SHP77 (cell line): Measurements from ENCODE around the gene MBD4.
A peak's percentile ranks its signal among the peaks of the same experiment; 100 is the strongest.
"Not testable (repeated sequence)": the region's sequence is repeated elsewhere in the genome, so short reads cannot be mapped to it uniquely, and the experiment has no call there.

Source experiments
- DNase-seq, 2 experiments: peaks; one replicate each; lab custom pipeline; 2025; lab: John Stamatoyannopoulos, UW

Gene MBD4

GRCh38 chr3:129439817-129440617, at the start of gene MBD4, which contains the start of gene IFT122:
Gene MBD4, minus strand, starts transcription at chr3:129439948. Its CDS starts 115 bp downstream, at chr3:129439833.
Gene IFT122, plus strand, starts transcription at chr3:129440224. Its CDS starts 107 bp downstream, at chr3:129440331.
- peak; percentile 98 to 99 for DNase-seq

DNA sequence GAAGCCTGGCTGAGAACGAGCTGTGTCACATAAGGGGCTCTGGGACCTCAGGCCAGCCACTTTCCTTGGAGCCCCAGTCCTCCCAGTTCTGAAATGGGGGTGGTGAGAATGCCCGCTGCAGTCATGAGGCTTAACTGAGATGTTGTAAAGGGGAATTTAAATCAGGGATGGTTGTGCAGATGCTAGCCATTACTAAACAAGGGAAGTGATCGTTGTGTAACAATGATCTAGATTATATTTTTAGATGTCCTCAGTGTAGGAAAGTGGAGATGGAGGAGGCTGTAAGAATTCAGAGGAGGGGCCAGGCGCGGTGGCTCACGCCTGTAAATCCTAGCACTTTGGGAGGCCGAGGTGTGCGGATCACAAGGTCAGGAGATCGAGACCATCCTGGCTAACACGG, 49.5 kb upstream of the MBD4 start:
- not testable (repeated sequence) for DNase-seq

GRCh38 chr3:129487868-129488335, 48.2 kb upstream of the MBD4 start:
- not testable (repeated sequence) for DNase-seq

- DNase-seq: no peak
These were observed 47.6 kb upstream of the MBD4 start for GRCh38 chr3:129487183-129487867.

GRCh38 chr3:129486664-129487035, 46.9 kb upstream of the MBD4 start:
- DNase-seq: no peak

DNA sequence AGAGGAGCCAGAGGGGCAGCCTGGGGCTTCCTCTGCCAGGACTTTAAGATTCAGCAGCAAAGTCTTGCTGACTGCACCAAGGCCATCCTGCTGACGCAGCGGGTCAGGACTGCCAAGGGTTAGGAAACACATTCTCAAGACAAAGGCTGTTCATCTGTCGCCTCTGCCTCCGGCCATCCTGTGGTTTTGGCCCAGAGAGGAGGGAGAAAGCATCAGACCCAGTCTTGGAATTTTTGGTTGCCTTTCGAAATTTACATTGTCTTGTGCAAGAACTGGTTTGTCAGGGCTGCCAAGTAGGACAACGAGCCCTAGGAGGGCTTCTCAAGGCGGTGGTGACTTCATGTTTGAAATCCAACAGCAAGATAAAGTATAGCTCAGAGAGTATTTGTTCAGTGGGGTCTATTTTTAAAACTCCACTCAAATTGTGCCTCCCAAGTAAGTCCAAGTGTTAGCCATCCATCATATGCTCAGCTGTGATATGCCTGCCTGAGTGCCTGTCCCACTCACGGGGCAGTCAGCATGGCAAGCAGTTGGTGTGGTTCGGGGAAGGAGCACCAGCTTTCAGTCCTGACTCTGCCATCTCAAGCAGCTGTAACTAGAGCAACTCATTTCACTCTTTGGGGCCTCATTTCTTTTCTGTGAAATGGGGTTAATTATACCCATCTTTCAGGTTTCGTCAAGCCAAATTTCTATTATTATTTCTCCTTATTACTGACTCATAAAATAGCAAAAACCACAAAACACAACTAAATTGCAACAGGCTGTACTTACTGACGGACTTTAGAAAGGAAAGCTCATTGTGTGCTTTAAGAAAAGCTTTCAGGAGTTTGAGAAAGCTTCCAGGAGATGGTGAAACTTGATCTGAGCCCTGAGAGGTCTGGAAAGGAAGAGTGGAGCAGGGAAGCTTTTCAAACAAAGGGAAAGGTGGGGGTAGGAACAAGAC, 46.2 kb upstream of the MBD4 start:
- no peak for DNase-seq

DNA sequence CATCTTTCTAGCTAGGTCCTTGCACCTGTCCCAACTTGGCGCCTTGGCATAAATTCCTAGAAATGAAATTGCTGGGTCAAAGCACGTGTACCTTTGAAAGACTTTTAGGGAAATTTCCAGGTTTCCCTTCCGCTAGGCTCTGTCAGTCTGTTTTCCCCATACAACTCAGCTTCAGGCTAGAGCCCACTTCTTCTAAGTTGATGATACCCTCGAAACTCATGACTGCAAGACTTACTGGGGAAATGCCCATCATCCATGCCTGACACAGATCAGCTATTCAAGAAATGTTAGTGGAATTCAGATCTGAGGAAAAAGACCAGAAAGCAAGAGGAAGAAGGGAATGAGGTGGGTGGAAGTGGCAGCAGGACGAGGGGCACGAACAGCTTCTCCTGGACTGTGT, 45.4 kb upstream of the MBD4 start:
- not testable (repeated sequence) for DNase-seq

- DNase-seq: no peak
These were observed 44.1 kb upstream of the MBD4 start for GRCh38 chr3:129483870-129484269.

GRCh38 chr3:129482721-129483120, 43.0 kb upstream of the MBD4 start:
- peak in 1 of 2 experiments; percentile 33 for DNase-seq

GRCh38 chr3:129481766-129482332, 42.1 kb upstream of the MBD4 start:
- DNase-seq: no peak

DNA sequence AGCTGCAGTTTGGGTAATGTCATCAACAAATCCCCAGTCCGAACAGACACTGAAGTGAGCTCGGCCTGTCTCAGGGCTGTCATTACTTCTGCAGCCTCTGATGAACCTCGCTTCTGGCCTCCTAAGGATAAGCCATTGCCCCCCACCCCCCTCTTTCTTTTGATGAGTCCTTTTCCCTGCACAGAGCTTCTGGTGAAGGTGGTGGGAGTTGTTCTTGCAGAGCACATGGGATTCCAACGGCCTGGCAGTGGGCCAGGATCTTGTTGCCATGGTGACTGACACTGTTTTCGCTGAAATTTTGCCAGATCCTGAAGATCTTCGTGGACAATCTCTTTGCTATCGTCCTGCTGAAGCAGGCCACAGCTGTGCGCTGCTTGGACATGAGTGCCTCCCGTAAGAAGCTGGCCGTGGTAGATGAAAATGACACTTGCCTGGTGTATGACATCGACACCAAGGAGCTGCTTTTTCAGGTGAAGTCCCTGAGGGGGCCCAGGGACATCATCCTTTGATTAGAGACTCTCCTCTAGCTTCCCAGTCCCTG, 41.5 kb upstream of the MBD4 start:
- DNase-seq: not testable (repeated sequence)

DNA sequence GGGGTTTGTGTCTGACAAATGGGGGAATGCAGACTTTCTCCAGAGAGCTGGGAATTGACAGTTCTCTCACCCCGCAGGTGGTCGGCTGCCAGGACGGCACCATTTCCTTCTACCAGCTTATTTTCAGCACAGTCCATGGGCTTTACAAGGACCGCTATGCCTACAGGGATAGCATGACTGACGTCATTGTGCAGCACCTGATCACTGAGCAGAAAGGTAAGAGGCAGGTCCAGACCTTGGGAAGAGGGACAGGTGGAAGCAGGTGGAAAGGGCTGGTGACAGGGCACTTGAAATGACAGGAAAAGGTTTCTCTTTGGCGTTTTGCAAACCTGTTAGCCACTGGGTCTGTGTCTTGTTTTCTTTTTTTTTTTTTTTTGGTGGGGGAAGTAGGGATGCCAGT, 36.8 kb upstream of the MBD4 start:
- no peak for DNase-seq

DNA sequence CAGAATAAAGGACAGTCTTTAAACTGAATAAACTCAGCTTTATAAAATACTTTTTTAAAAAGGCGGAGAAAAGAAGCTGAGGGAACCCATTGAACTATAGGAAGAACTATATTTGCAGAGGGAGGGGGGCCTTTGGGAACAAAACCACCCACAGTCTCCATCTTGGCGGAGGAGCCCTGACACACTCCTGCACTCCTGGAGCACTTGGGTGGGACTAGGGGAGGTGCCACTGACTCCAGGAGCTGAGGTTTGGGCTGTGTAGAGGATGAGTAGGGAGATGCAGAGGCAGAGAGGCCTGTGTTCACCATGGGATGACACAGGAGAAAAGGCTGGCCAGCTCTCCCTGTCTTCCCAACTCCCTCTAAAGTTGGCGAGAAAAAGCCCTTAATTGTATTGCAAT, 36.1 kb upstream of the MBD4 start:
- DNase-seq: no peak

DNA sequence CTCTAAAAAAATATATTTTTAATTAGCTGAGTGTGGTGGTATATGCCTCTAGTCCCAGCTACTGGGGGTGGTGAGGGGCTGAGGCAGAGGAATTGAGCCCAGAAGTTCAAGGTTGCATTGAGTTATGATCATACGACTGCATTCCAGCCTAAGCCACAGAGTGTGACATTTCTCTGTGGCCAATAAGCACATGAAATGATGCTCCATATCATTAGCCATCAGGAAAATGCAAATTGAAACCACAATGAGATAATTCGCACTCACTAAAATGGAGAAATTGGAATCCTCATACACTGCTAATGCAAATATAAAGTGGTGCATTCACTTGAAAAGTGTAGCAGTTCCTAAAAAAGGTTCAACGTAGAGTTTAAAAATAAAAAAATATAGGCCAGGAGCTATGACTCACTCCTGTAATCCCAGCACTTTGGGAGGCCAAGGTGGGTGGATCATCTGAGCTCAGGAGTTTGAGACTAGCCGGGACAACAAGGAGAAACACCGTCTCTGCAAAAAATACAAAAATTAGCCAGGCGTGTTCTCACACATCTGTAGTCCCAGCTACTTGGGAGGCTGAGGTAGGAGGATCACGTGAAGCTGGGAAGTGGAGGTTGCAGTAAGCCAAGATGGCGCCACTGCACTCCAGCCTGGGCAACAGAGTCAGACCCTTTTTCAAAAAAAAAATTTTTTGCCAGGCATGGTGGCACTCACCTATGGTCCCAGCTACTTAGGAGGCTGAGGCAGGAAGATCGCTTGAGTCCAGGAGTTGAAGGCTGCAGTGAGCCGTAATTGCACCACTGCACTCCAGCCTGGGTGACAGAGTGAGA, 35.4 kb upstream of the MBD4 start:
- no peak for DNase-seq

- no peak for DNase-seq
These were observed 34.0 kb upstream of the MBD4 start for GRCh38 chr3:129473769-129474152.

DNA sequence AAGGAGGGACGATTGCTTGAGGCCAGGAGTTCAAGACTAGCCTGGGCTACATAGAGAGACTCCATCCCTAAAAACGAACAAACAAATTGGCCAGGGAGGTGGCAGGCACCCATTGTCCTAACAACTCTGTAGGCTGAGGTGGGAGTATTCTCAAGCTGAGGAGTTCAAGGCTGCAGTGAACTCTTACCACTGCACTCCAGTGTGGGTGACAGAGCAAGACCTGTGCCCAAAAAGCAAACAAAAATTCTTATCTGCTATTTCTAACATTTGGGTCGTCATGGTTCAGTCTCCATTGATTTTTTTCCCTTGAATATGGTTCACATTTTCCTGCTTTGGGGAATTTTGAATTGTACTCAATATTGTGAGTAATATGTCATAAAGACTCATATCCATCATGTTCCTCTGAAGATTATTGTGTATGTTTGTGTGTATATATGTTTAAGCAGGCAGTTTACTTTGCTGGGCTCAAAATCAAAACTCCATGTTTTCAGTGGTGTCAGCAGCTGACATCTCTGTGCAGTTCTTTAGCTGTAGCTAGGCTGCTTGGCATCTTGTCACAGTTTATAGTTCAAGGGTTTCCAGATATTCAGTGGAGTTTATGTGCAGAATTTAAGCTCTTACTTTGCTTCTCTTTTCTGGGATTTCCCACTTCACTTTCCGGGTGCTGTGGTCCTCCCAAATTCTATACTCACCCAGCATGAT, 33.5 kb upstream of the MBD4 start:
- no peak for DNase-seq

DNA sequence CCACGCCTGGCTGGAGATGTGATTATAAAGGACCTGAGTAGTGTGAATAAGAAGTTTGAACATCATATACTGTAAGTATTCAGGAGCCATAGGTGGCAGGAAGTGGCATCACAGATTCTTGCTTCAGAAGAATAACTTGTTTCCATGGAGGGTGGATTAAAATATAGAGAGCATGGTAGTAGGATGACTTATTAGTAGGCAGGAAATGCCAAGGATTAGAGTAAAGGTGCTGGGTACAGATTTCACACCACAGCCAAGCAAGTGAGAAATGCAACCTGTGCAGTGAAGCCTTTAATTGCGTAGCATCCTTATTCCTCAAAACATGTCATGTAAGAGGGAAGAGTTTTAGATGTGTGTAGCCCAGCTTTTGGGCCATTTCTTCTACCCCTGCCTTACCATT, 31.1 kb upstream of the MBD4 start:
- no peak for DNase-seq

GRCh38 chr3:129469026-129469425, 29.3 kb upstream of the MBD4 start:
- no peak for DNase-seq

DNA sequence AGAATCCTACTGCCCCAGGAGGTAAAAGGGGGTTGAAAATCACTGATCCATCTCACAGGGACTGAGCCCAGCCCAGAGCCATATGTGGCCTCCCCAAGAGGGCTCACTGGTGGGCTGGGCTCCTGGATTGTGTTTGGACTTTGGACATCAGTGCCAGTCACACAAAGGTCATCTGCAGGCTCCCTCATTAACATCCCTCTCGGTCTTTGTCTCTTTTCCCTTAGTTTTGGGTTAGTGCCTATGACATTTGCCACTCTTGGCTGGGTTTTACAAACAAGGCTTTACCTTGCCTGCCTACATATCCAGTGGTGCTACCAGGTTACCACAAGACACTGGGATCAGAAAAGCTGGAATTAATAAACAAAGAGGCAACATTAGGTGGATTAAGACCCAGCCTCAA, 28.2 kb upstream of the MBD4 start:
- no peak for DNase-seq

- DNase-seq: no peak
These were observed 24.0 kb upstream of the MBD4 start for GRCh38 chr3:129463716-129464115.
